SK-N-SH (cell line): ENCODE measurements around the gene TTC23. TPM values are rescaled to one million over a fixed set of nuclear protein-coding genes. Genes with fewer than 3 reads are reported as not detected.

Experiments used
- CTCF ChIA-PET: fragments of 300-600, 350-600 bp; formaldehyde crosslinking; extraction: SDS; loops from one replicate; lab custom pipeline; 2021; lab: Yijun Ruan, JAX
- POLR2A ChIA-PET: fragments of 350-600 bp; sonication (Branson Sonifier 250); formaldehyde crosslinking; extraction: SDS; loops from one replicate; lab custom pipeline; 2020; ENCODE audit warnings: antibody characterized with exemption, inconsistent platforms; lab: Yijun Ruan, JAX
- DNase-seq: peaks from one replicate; pipeline ENCODE4 v3.0.0; 2012
- H2AFZ ChIP-seq: fragments of 200-600 bp; sonication (generic); 2 replicates; pipeline ENCODE4 v1.8.1; 2016; ENCODE audit warnings: antibody characterized with exemption, mild to moderate bottlenecking, low read depth
- H3F3A ChIP-seq: fragments of 200-600 bp; sonication (generic); replicated peaks from 2 replicates; pipeline ENCODE3; 2016; ENCODE audit warnings: antibody characterized with exemption, mild to moderate bottlenecking; ENCODE audit not compliant: insufficient read depth
- H3K27ac ChIP-seq, 2 experiments: fragments of 200-500 bp in 1 of 2; fragments of 200-600 bp in 1 of 2; sonication (Bioruptor generic) in 1 of 2; sonication (generic), shearing (Covaris generic) in 1 of 2; 2 replicates each; pipeline versions ENCODE4 v1.5.1 to v1.6.1; 2014 to 2016; ENCODE audit warnings: low read depth in 2 of 2, inconsistent platforms in 1 of 2, low read length in 1 of 2, mild to moderate bottlenecking in 1 of 2, mixed read lengths in 1 of 2
- H3K27me3 ChIP-seq: fragments of 200-600 bp; sonication (generic), shearing (Covaris generic); 2 replicates; pipeline ENCODE4 v1.6.1; 2016; ENCODE audit warnings: mixed run types; ENCODE audit not compliant: insufficient read depth
- H3K36me3 ChIP-seq, 2 experiments: fragments of 200-500 bp in 1 of 2; fragments of 200-600 bp in 1 of 2; sonication (Bioruptor generic) in 1 of 2; sonication (generic) in 1 of 2; replicated peaks in 1 of 2; 2 replicates each; pipeline versions ENCODE3 to v1.5.1; 2014 to 2016; ENCODE audit warnings: low read length in 1 of 2, mild to moderate bottlenecking in 1 of 2; ENCODE audit not compliant: insufficient read depth in 2 of 2, control insufficient read depth in 1 of 2
- H3K4me1 ChIP-seq, 2 experiments: fragments of 200-500 bp in 1 of 2; fragments of 200-600 bp in 1 of 2; sonication (Bioruptor generic) in 1 of 2; sonication (generic), shearing (Covaris generic) in 1 of 2; 2 replicates each; pipeline versions ENCODE4 v1.5.1 to v1.6.1; 2014 to 2016; ENCODE audit warnings: low read depth in 1 of 2, low read length in 1 of 2, mixed run types in 1 of 2; ENCODE audit not compliant: insufficient read depth in 2 of 2, control insufficient read depth in 1 of 2
- H3K4me2 ChIP-seq: fragments of 200-600 bp; sonication (generic), shearing (Covaris generic); 2 replicates; pipeline ENCODE4 v1.6.1; 2017; ENCODE audit warnings: mixed run types
- H3K4me3 ChIP-seq, 2 experiments: fragments of 200-500 bp in 1 of 2; fragments of 200-600 bp in 1 of 2; sonication (Bioruptor generic) in 1 of 2; sonication (generic), shearing (Covaris generic) in 1 of 2; 2 replicates each; pipeline versions ENCODE4 v1.5.1 to v1.8.1; 2014 to 2016; ENCODE audit warnings: low read depth in 2 of 2, inconsistent platforms in 1 of 2, low read length in 1 of 2, mild to moderate bottlenecking in 1 of 2, mixed read lengths in 1 of 2, moderate library complexity in 1 of 2
- H3K79me2 ChIP-seq: fragments of 200-600 bp; sonication (generic); 2 replicates; pipeline ENCODE4 v1.8.1; 2017; ENCODE audit warnings: mild to moderate bottlenecking; ENCODE audit not compliant: insufficient read depth
- H3K9ac ChIP-seq: fragments of 200-600 bp; sonication (generic); 2 replicates; pipeline ENCODE4 v1.6.1; 2017; ENCODE audit warnings: mixed run types
- H3K9me2 ChIP-seq: fragments of 200-600 bp; sonication (generic); 2 replicates; pipeline ENCODE4 v1.6.1; 2017; ENCODE audit warnings: mixed run types
- H3K9me3 ChIP-seq: fragments of 200-600 bp; sonication (generic); 2 replicates; pipeline ENCODE4 v1.6.1; 2017; ENCODE audit warnings: mixed run types, mild to moderate bottlenecking, moderate library complexity
- H4K20me1 ChIP-seq: fragments of 200-600 bp; sonication (generic); 2 replicates; pipeline ENCODE4 v1.6.1; 2017; ENCODE audit warnings: mild to moderate bottlenecking, mixed run types; ENCODE audit not compliant: insufficient read depth
- CHD2 ChIP-seq: fragments of 150-350 bp; IDR thresholded peaks from 2 replicates; pipeline ENCODE4 v1.6.1; 2018; ENCODE audit warnings: low read length; ENCODE audit not compliant: partially characterized antibody
- ELF1 ChIP-seq: IDR thresholded peaks from 2 replicates; pipeline ENCODE4 v1.4.0; 2012
- EP300 ChIP-seq, 2 experiments: IDR thresholded peaks; 2 replicates each; pipeline versions ENCODE4 v1.4.0 to v1.6.1; 2012; ENCODE audit warnings: borderline replicate concordance in 1 of 2, low read depth in 1 of 2, low read length in 1 of 2
- EZH2phosphoT487 ChIP-seq: fragments of 200-600 bp; sonication (generic); IDR thresholded peaks from 2 replicates; pipeline ENCODE4 v1.6.1; 2017; ENCODE audit warnings: low read depth, mixed run types, mild to moderate bottlenecking, antibody characterized with exemption, moderate library complexity, borderline replicate concordance
- FOSL2 ChIP-seq: IDR thresholded peaks from 2 replicates; pipeline ENCODE4 v1.4.0; 2012; ENCODE audit warnings: low read depth, mild to moderate bottlenecking, moderate library complexity, borderline replicate concordance
- FOXJ3 ChIP-seq: sonication (generic); formaldehyde crosslinking; IDR thresholded peaks from 2 replicates; pipeline ENCODE4 v1.5.1; 2020; ENCODE audit warnings: mild to moderate bottlenecking, missing genetic modification reagents
- GABPA ChIP-seq: IDR thresholded peaks from 2 replicates; pipeline ENCODE4 v1.4.0; 2012; ENCODE audit warnings: low read depth, mild to moderate bottlenecking
- GATA2 ChIP-seq: sonication (generic); formaldehyde crosslinking; IDR thresholded peaks from 2 replicates; pipeline ENCODE4 v1.5.0; 2020; ENCODE audit warnings: mild to moderate bottlenecking, missing genetic modification reagents
- JUND ChIP-seq: IDR thresholded peaks from 2 replicates; pipeline ENCODE4 v1.4.0; 2012
- MEF2A ChIP-seq: IDR thresholded peaks from 2 replicates; pipeline ENCODE4 v1.4.0; 2012; ENCODE audit warnings: low read depth, borderline replicate concordance
- NFIC ChIP-seq: IDR thresholded peaks from 2 replicates; pipeline ENCODE4 v1.4.0; 2012; ENCODE audit warnings: borderline replicate concordance
- RCOR1 ChIP-seq: fragments of 150-350 bp; IDR thresholded peaks from 2 replicates; pipeline ENCODE4 v1.6.1; 2017; ENCODE audit warnings: antibody characterized with exemption, low read length
- RFX5 ChIP-seq: IDR thresholded peaks from 2 replicates; pipeline ENCODE4 v1.6.1; 2012; ENCODE audit warnings: mild to moderate bottlenecking, improper control_type of control experiment, low read length
- RXRA ChIP-seq: IDR thresholded peaks from 2 replicates; pipeline ENCODE4 v1.4.0; 2012; ENCODE audit warnings: low read depth, mild to moderate bottlenecking, borderline replicate concordance
- TCF12 ChIP-seq: IDR thresholded peaks from 2 replicates; pipeline ENCODE4 v1.4.0; 2012
- WGBS: methylation state at CpG from one replicate; pipeline ENCODE4 v1.1.6; 2017; ENCODE audit warnings: low lambda C conversion rate; 5-methylcytosine and 5-hydroxymethylcytosine counted together
- polyA plus RNA-seq, 3 experiments: library from polyadenylated mRNA; depleted of rRNA; stranded (reverse); fragments of >200 nt; gene quantifications; 2 replicates each; pipeline ENCODE4 v1.2.3, GENCODE V29; 2012
- TF ChIP-seq, protein P1 (sequence below): fragments of 150-350 bp; IDR thresholded peaks from 2 replicates; pipeline ENCODE4 v1.6.1; 2016; ENCODE audit warnings: mild to moderate bottlenecking, low read depth, low read length
- TF ChIP-seq, protein P2 (sequence below): IDR thresholded peaks from 2 replicates; pipeline ENCODE4 v1.6.1; 2012; ENCODE audit warnings: mild to moderate bottlenecking, low read depth, low read length, moderate library complexity
- TF ChIP-seq, protein P3 (sequence below): fragments of 200-600 bp; sonication (generic); IDR thresholded peaks from 2 replicates; pipeline ENCODE4 v1.6.1; 2017; ENCODE audit warnings: antibody characterized with exemption, mild to moderate bottlenecking, moderate library complexity

The TTC23 gene
- polyA plus RNA-seq, 1 of the 3 experiments (the other 2 are of a cell fraction): 0.79 TPM

DNA sequence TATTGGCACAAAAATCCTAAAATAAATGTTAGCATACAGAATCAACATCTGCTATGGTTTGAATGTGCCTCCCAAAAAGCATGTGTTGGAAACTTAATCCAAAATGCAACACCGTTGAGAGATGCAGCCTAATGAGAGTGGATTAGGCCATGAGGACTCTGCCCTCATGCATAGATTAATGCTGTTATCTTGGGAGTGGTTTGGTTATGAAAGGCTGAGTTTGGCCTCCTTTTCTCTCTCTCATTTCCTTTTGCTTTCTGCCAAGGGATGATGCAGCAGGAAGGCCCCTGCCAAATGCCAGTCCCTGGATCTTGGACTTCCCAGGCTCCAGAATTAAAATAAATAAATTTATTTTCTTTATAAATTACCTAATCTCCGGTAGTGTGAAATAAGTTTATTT is 95.1 kb downstream of the TTC23 start:
- Histone ChIP-seq H3K4me1 (peaks cover 5 to 8% of the 10 kb centered on the region in 2 experiments; a peak in 2 of 4 replicates), H2AFZ (no peak overlapping the region), H4K20me1 (no peaks in the 10 kb centered on the region), H3K9me2 (no peaks in the 10 kb centered on the region), H3K27me3 (no peaks in the 10 kb centered on the region), H3K79me2 (no peaks in the 10 kb centered on the region), H3K36me3 (peaks cover 0 to 6% of the 10 kb centered on the region in 2 experiments), H3F3A (no peaks in the 10 kb centered on the region)
- ChIA-PET CTCF (no interaction called here), POLR2A (no interaction called here)
- DNase-seq: no peak
- 61% methylated on average over 2 of the region's 2 CpGs for WGBS
- TF ChIP-seq EP300 (IDR thresholded peaks at IDR 0.05; ENCODE audit: borderline replicate concordance in 1 of 2, low read depth in 1 of 2, low read length in 1 of 2) (no peak), RXRA (no peak), CHD2 (no peak)
- TF ChIP-seq, all 33 proteins: peak for 0
- no peaks in the 10 kb centered on the region for H3K9me3 ChIP-seq
- H3K9ac ChIP-seq: no peak overlapping the region
- no peak overlapping the region for H3K4me2 ChIP-seq
- H3K27ac ChIP-seq: no peak overlapping the region
- no peak overlapping the region for H3K4me3 ChIP-seq

DNA sequence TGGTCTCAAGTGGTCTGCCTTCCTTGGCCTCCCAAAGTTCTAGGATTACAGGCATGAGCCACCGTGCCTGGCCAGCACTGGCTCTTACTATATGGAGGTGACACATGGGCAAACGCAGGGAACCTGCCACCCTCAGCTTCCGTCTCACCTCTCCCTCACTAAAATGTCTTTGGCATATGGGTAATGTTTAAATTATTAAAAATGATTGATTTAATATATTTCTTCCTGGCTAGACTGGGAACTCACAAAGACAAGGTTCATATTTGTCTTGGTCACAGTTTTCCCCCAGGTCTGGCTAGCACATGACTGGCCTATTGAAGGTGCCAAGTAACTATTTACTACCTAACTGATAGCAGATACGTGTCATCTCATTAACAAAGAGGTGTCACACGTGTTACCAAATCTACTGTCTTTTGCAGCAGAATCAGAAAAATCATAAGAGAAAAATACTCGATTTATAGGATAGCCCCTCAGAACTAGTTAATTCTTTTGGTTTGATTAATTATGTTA is 96.3 kb downstream of the TTC23 start:
- ChIA-PET CTCF (interaction anchor here (1.7 kb wide), 1 partner anchor 19 kb away, joined by 5 read pairs; no protein-coding TSS in a partner anchor), POLR2A (no interaction called here)
- Histone ChIP-seq H3K27ac (no peak overlapping the region), H2AFZ (no peak overlapping the region), H3K4me2 (no peak overlapping the region), H3K27me3 (no peaks in the 10 kb centered on the region), H3K4me3 (no peak overlapping the region), H3K9me2 (no peaks in the 10 kb centered on the region), H3K79me2 (no peaks in the 10 kb centered on the region), H3K9ac (no peak overlapping the region), H3K36me3 (peaks cover 0 to 6% of the 10 kb centered on the region in 2 experiments), H4K20me1 (no peaks in the 10 kb centered on the region), H3K9me3 (no peaks in the 10 kb centered on the region), H3F3A (no peaks in the 10 kb centered on the region), H3K4me1 (peaks cover 8 to 11% of the 10 kb centered on the region in 2 experiments; a peak in 2 of 4 replicates)
- TF ChIP-seq EZH2phosphoT487 (no peak), GABPA (no peak), FOXJ3 (CRISPR knock-in tag) (no peak), RFX5 (no peak), JUND (no peak), GATA2 (CRISPR knock-in tag) (no peak), FOSL2 (no peak), NFIC (no peak), ELF1 (no peak), CHD2 (no peak), RCOR1 (no peak), TCF12 (no peak), RXRA (no peak), MEF2A (no peak)
- TF ChIP-seq, protein P1, sequence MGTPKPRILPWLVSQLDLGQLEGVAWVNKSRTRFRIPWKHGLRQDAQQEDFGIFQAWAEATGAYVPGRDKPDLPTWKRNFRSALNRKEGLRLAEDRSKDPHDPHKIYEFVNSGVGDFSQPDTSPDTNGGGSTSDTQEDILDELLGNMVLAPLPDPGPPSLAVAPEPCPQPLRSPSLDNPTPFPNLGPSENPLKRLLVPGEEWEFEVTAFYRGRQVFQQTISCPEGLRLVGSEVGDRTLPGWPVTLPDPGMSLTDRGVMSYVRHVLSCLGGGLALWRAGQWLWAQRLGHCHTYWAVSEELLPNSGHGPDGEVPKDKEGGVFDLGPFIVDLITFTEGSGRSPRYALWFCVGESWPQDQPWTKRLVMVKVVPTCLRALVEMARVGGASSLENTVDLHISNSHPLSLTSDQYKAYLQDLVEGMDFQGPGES: no peak
- TF ChIP-seq, protein P2, sequence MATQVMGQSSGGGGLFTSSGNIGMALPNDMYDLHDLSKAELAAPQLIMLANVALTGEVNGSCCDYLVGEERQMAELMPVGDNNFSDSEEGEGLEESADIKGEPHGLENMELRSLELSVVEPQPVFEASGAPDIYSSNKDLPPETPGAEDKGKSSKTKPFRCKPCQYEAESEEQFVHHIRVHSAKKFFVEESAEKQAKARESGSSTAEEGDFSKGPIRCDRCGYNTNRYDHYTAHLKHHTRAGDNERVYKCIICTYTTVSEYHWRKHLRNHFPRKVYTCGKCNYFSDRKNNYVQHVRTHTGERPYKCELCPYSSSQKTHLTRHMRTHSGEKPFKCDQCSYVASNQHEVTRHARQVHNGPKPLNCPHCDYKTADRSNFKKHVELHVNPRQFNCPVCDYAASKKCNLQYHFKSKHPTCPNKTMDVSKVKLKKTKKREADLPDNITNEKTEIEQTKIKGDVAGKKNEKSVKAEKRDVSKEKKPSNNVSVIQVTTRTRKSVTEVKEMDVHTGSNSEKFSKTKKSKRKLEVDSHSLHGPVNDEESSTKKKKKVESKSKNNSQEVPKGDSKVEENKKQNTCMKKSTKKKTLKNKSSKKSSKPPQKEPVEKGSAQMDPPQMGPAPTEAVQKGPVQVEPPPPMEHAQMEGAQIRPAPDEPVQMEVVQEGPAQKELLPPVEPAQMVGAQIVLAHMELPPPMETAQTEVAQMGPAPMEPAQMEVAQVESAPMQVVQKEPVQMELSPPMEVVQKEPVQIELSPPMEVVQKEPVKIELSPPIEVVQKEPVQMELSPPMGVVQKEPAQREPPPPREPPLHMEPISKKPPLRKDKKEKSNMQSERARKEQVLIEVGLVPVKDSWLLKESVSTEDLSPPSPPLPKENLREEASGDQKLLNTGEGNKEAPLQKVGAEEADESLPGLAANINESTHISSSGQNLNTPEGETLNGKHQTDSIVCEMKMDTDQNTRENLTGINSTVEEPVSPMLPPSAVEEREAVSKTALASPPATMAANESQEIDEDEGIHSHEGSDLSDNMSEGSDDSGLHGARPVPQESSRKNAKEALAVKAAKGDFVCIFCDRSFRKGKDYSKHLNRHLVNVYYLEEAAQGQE: no peak
- TF ChIP-seq, protein P3, sequence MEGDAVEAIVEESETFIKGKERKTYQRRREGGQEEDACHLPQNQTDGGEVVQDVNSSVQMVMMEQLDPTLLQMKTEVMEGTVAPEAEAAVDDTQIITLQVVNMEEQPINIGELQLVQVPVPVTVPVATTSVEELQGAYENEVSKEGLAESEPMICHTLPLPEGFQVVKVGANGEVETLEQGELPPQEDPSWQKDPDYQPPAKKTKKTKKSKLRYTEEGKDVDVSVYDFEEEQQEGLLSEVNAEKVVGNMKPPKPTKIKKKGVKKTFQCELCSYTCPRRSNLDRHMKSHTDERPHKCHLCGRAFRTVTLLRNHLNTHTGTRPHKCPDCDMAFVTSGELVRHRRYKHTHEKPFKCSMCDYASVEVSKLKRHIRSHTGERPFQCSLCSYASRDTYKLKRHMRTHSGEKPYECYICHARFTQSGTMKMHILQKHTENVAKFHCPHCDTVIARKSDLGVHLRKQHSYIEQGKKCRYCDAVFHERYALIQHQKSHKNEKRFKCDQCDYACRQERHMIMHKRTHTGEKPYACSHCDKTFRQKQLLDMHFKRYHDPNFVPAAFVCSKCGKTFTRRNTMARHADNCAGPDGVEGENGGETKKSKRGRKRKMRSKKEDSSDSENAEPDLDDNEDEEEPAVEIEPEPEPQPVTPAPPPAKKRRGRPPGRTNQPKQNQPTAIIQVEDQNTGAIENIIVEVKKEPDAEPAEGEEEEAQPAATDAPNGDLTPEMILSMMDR: no peak
- no peak for DNase-seq
- 77% methylated on average over 6 of the region's 6 CpGs for WGBS
